DND-41 (cell line): ENCODE results near the gene NPB.

ENCODE experiments used
- CTCF ChIP-seq: IDR thresholded peaks from 2 replicates; pipeline ENCODE4 v1.5.1; 2012; ENCODE audit warnings: borderline replicate concordance, low read length, moderate library complexity, mild to moderate bottlenecking; ENCODE audit not compliant: poor library complexity, severe bottlenecking; ENCODE audit errors: extremely low read depth
- EZH2 ChIP-seq: IDR thresholded peaks from 3 replicates; pipeline ENCODE4 v1.6.1; 2012; ENCODE audit warnings: borderline replicate concordance, low read depth, mild to moderate bottlenecking, moderate library complexity, low read length, inconsistent platforms; ENCODE audit not compliant: severe bottlenecking

DNA sequence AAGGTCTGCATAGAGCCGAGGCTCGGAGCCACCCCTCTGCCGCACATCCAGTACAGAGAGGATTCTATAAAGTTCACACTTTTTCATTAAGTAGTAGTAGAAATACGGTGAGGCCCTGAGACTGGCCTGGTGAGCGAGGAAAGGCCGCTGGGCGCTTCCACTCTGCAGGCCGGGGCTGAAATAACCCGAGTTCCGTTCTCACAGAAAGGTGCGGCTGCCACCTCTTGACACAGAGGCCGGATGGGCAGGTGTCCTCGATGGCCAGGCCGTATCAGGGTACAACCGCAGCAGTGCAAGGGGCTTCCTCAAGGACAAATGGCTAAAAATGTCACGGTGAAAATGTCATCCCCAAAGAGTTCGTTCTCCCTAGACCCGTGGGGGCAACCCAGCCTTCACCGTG lies 9.9 kb downstream of the NPB start:
- TF ChIP-seq CTCF (no peak), EZH2 (no peak)
